ENCODE results near the gene RNF115.
"Not testable (repeated sequence)": the region's sequence is repeated elsewhere in the genome, so short reads cannot be mapped to it uniquely, and the experiment has no call there.

The RNF115 gene

GRCh38 chr1:145726193-145726592 lies 97.7 kb downstream of the RNF115 start:
- not testable (repeated sequence) for DNase-seq

GRCh38 chr1:145720878-145721671 lies 102.8 kb downstream of the RNF115 start:
- DNase-seq, result peak; percentile 69

GRCh38 chr1:145720556-145720877 lies 103.4 kb downstream of the RNF115 start:
- DNase-seq, result no peak

GRCh38 chr1:145719230-145720079 lies 104.4 kb downstream of the RNF115 start, which contains the start of gene CD160:
CD160 (plus strand) TSS chr1:145719499; CDS start chr1:145728328, 8,829 bp downstream.
- no peak for DNase-seq

- not testable (repeated sequence) for DNase-seq
Observed at GRCh38 chr1:145718465-145718864, 105.4 kb downstream of the RNF115 start.

GRCh38 chr1:145717833-145718232 lies 106.1 kb downstream of the RNF115 start:
- no peak for DNase-seq

- DNase-seq, result no peak
Observed at GRCh38 chr1:145716641-145717345, 107.1 kb downstream of the RNF115 start.

- DNase-seq, result no peak
Observed at GRCh38 chr1:145714524-145715111, 109.3 kb downstream of the RNF115 start.

- DNase-seq, result no peak
Observed at GRCh38 chr1:145711213-145711651, 112.7 kb downstream of the RNF115 start.

GRCh38 chr1:145710291-145711027 lies 113.4 kb downstream of the RNF115 start:
- no peak for DNase-seq

- no peak for DNase-seq
Observed at GRCh38 chr1:145708063-145708462, 115.8 kb downstream of the RNF115 start.

- no peak for DNase-seq
Observed at GRCh38 chr1:145707183-145707867, 116.6 kb downstream of the RNF115 start, which contains the start of gene PDZK1. PDZK1 (minus strand) TSS chr1:145707368; CDS start chr1:145688021, 19,347 bp downstream.

GRCh38 chr1:145706086-145706664 lies 117.7 kb downstream of the RNF115 start:
- DNase-seq, result no peak

- DNase-seq, result no peak
Observed at GRCh38 chr1:145705622-145706021, 118.3 kb downstream of the RNF115 start.

- DNase-seq, result no peak
Observed at GRCh38 chr1:145702826-145703225, 121.1 kb downstream of the RNF115 start.

- DNase-seq, result no peak
Observed at GRCh38 chr1:145702052-145702451, 121.8 kb downstream of the RNF115 start.

GRCh38 chr1:145701306-145701862 lies 122.5 kb downstream of the RNF115 start:
- no peak for DNase-seq

GRCh38 chr1:145696630-145696960 lies 127.3 kb downstream of the RNF115 start:
- no peak for DNase-seq

- peak; percentile 46 for DNase-seq
Observed at GRCh38 chr1:145695821-145696629, 127.9 kb downstream of the RNF115 start.
